CD4-positive, alpha-beta T cell treated with Interleukin-12 subunit alpha and Interleukin-12 subunit beta, for 1 hour (primary cell): ENCODE measurements around the gene WDR33.
"Not testable (repeated sequence)": the region's sequence is repeated elsewhere in the genome, so short reads cannot be mapped to it uniquely, and the experiment has no call there.

Source experiments
- DNase-seq: peaks from one replicate; pipeline ENCODE4 v3.0.0-alpha.2; 2020

WDR33 gene

GRCh38 chr2:127810619-127811396 is at the start of gene WDR33:
Gene WDR33, minus strand, starts transcription at chr2:127811171. Its CDS starts 40,190 bp downstream, at chr2:127770981.
- peak; percentile 94 for DNase-seq

DNA sequence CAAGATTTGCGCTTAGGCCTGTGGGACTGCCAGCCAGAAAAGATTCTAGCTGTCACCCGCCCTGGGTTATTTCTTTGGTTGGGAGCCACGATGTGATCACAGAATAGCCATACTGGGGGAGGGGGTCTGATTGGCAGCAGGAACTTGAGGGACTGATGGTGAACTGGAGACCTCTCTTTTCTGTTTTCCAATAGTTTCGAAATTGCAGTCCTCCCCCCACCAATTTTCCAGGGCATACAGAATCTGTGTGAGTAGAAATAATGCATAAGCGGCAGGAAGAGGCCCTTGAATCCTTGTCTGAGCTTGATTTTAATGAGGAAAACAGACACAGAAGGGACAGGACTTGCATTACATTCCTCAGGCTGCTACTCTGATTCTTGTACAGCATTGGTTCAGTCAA is 49.2 kb upstream of the WDR33 start:
- no peak for DNase-seq

- DNase-seq: peak; percentile 76
These were observed 48.7 kb upstream of the WDR33 start for GRCh38 chr2:127859712-127860085.

- peak; percentile 23 for DNase-seq
These were observed 46.4 kb upstream of the WDR33 start for GRCh38 chr2:127857265-127857808.

DNA sequence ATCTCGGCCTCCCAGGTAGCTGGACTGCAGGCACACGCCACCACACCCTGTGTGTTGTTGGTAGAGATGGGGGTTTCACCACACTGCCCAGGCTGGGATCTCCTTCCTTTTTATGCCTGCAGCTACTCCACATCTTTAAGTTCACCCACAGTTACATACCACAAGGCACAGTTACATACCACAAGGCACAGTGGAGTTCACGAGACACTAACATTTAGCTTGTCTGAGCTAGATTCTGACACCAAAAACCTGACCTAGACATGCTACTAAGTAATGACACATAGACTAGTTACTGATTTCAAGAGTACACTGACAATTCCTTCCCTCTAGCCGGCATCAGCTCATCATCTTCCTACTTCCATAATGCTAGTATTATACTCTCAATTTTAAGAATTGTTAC is 42.7 kb upstream of the WDR33 start:
- no peak for DNase-seq

DNA sequence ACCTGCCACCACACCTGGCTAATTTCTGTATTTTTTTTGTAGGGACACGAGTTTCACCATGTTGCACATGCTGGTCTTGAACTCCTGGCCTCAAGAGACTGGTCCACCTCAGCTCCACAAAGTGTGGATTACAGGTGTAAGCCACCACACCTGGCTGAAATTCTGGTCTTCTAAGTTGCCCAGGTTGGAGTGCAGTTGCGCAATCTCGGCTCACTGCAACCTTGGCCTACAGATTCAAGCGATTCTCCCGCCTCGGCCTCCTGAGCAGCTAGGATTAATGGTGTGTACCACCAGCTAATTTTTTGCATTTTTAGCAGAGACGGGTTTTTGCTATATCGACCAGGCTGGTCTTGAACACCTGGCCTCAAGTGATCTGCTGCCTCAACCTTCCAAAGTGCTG is 41.4 kb upstream of the WDR33 start:
- DNase-seq: no peak

GRCh38 chr2:127847931-127848330 is 37.0 kb upstream of the WDR33 start:
- no peak for DNase-seq

GRCh38 chr2:127844973-127845372 is 34.0 kb upstream of the WDR33 start:
- no peak for DNase-seq

DNA sequence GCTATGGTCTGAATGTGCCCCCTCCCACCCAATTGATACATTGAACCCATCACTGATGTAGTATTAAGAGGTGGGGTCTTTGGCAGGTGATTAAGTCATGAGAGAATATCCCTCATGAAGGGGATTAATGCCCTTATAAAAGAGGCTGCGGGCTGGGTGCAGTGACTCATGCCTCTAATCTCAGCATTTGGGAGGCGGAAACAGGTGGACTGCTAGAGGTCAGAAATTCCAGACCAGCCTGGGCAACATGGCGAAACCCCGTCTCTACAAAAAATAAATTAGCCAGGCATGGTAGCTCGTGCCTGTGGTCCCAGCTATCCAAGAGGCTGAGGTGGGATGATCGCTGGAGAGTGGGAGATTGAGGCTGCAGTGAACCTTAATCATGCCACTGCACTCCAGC is 32.7 kb upstream of the WDR33 start:
- DNase-seq: no peak

GRCh38 chr2:127841466-127842178 is 30.7 kb upstream of the WDR33 start:
- DNase-seq: no peak

DNA sequence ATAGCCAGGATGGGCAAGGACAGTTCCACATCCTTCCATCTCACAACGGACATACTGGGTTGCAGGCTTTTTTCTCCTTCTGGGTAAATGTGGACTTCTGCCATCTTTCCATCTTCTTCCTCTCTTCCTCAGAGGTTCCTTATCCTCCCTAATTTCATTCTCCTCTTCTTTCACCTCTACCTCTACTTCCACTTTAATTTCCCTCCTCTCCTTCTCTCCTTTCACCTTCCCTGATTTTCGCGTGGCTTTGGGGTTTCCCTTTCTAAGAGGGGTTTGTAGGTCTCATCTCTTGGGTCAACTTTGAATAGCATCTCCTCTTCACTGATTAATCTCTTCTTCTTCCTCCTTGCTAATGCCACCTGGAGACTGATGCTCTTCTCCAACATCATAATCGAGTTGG is 29.9 kb upstream of the WDR33 start:
- no peak for DNase-seq

DNA sequence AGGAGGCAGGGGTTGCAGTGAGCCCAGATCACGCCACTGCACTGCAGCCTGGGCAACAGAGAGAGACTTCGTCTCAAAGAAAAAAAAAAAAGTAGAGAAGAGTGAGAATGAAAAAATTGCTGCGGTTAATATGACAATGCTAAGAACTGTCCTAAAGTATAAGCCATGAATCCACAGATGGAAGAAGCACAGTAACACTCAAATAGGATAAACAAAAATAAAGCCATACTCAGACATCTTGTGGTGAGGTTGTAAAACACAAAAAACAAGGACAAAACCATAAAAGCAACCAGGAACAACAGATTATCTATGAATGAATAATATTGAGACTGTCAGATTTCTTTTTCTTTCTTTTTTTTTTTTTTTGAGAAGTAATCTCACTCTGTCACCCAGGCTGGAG is 24.0 kb upstream of the WDR33 start:
- no peak for DNase-seq

DNA sequence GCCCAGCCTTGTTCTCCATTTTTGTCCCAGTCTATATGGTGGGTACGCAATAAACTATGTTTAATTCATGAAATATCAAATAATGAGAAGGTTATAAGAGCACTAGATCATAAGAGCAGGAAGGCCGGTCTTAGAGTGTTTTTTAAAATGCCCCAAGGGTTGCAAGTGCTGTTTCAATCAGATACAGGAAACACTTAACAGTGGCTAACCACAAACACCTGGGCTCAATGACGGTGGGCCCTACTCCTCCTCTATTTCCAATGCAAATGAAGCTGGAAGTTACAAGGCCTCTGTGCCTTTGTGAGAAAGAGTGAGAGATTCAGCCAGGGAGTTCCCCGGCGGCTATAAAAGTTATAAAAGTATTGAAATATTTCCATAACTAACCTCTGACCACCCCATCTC is 18.9 kb upstream of the WDR33 start:
- peak; percentile 71 for DNase-seq

GRCh38 chr2:127826708-127827107 is 15.7 kb upstream of the WDR33 start:
- not testable (repeated sequence) for DNase-seq

DNA sequence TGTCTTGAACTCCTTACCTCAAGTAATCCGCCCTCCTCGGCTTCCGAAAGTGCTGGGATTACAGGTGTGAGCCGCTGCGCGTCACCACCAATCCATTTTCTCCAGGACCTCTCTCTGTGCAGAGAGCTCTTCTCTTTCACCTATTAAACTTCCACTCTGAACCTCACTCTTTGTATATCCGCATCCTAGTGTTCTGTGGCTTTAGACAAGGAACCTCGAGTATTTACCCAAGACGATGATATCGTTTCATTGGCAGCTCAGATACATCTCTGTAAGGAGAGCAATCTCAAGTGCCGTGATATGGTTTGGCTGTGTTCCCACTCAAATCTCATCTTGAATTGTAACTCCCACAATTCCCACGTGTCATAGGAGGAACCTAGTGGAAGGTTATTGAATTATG is 15.1 kb upstream of the WDR33 start:
- no peak for DNase-seq

- no peak for DNase-seq
These were observed 9.2 kb upstream of the WDR33 start for GRCh38 chr2:127820080-127820668.

DNA sequence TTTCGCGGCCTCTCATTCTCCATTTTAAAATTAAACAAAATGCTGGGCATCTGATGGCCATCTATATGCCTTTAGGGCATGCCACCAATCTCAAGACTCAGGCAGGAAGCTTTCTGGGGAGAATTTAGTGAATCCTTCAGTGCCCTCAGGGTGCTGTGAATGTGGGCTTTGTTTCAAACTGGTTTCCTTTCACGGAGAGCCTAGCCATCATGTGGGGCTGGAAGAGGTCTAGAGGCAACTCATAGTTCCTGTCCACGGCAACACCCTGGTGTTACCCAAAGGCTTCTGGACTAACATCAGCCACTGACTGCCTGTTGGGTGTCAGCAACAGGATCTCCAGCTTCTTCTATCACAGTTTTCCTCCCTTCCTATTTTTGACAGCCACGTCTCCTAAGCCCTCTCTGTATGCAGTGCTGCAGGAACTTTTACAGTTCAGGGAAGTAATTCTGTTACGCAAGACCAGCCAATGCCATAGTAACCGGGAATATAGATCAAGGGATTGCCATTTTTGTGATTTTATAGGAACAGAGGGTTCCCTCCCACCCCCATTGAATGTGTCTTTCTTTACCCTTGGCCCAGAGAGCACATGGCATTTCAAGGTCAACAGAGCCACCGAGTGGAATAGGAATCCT is 7.9 kb upstream of the WDR33 start:
- DNase-seq: no peak

DNA sequence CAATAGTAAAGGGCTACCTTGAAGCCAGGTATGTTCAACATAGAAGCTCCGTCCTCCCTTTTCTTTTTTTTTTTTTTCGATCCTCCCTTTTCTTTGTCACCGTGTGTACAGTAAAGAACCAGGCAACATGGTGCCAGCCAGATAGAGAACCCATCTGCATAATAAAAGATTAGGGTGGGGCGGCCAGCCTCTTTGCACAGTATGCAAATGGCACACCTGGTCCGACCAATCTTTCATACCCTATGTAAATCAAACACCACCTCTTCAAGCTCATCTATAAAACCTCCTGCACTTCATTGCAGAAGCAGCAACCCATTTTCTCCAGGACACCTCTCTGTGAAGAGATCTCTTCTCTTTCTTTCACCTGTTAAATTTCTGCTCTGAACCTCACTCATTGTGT is 7.3 kb upstream of the WDR33 start:
- DNase-seq: no peak

DNA sequence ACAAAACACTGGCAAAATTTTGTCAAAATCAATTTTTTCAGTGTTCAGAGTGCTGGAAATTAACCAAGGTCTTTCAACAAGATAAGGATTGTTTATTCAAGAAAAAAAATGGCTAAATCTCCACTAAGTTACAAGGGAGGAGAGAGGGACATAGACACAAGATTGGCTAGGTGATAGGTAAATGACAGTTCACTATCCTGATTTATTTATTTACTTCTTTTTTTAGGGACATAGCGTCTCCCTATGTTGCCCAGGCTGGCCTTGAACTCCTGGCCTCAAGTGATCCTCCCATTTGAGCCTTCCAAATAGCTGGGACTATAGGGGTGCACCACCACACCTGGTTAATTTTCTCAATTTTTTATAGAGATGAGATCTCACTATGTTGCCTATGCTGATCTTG is 3.7 kb upstream of the WDR33 start:
- DNase-seq: no peak

DNA sequence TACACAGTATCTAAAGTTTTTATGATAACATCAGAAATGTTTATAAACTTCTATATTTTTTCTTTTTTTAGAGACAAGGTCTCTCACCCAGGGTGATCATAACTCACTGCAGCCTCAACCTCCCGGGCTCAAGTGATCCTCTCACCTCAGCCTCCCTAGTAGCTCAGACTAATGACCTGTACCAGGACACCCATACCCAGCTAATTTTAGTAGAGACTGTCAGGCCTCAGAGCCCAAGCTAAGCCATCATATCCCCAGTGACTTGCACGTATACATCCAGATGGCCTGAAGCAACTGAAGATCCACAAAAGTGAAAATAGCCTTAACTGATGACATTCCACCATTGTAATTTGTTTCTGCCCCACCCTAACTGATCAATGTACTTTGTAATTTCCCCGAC is 1.5 kb upstream of the WDR33 start:
- not testable (repeated sequence) for DNase-seq

DNA sequence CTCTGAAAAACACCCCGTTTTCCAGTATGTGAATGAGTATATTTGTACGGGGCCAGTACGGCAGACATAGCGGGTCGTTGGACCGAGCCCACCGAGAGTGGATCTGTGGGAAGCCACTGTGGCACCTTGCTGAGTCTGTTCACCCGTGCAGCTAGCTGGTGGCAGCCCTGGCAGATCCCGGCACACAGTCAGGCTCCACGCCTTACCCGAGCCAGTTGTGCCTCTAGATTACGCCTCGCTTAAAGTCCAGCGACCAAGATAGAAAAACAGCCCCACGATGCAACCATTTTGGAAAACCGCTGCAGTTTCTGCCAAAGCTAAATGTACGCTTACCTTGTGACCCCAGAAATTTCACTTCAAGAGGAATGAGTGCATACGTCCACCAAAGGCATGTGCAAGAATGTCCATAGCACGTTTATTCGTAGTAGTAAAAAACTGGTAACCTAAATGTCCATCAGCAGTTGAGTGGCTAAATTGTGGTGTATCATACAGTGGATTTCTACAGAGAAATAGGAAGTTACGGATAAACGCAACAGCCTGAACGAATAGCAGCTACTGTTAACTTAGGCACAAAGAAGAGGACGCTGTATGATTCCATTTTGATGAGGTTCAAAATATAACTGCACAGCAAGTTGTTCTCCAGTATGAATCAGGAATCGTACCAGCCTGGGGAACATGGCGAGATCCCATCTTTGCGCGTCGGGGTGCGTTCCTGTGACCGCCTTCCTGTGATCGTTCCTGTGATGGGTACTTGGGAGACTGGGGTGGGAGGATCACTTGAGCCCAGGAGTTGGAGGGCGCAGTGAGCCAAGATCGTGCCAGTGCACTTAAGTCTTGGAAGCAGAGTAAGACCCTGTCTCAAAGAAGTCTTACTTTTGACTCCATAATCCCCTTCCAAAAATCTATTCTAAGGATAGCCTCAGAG is 688 bp upstream of the WDR33 start:
- DNase-seq: no peak

GRCh38 chr2:127810156-127810618 is 784 bp downstream of the WDR33 start:
- DNase-seq: no peak
